Measurements from ENCODE around the gene IQCC.

Gene IQCC

GRCh38 chr1:32195972-32196823 is 9.3 kb upstream of the IQCC start:
- FAIRE-seq: no peak

- no peak for FAIRE-seq
Observed at GRCh38 chr1:32197074-32197473, 8.4 kb upstream of the IQCC start.

- no peak for FAIRE-seq
Observed at GRCh38 chr1:32197837-32198236, 7.6 kb upstream of the IQCC start.

- no peak for FAIRE-seq
Observed at GRCh38 chr1:32198237-32199042, 7.0 kb upstream of the IQCC start.

- FAIRE-seq: no peak
Observed at GRCh38 chr1:32199043-32199716, 6.3 kb upstream of the IQCC start.

- no peak for FAIRE-seq
Observed at GRCh38 chr1:32199717-32200072, 5.8 kb upstream of the IQCC start.

- no peak for FAIRE-seq
Observed at GRCh38 chr1:32200226-32201010, 5.1 kb upstream of the IQCC start, which contains the start of gene CCDC28B. TSS of gene CCDC28B (plus strand) at chr1:32200595. CDS start at chr1:32201936, 1,341 bp downstream.

- no peak for FAIRE-seq
Observed at GRCh38 chr1:32201011-32201855, 4.2 kb upstream of the IQCC start.

GRCh38 chr1:32204943-32205361 is 519 bp upstream of the IQCC start:
- FAIRE-seq: no peak

- FAIRE-seq: no peak
Observed at GRCh38 chr1:32208469-32208868, 3.0 kb downstream of the IQCC start.

- FAIRE-seq: no peak
Observed at GRCh38 chr1:32208891-32209328, 3.4 kb downstream of the IQCC start, which contains the start of gene DCDC2B. TSS of gene DCDC2B (plus strand) at chr1:32209089. CDS start at chr1:32209094, 5 bp downstream.

GRCh38 chr1:32215629-32216480 is 10.4 kb downstream of the IQCC start:
- no peak for FAIRE-seq

GRCh38 chr1:32216566-32216965 is 11.1 kb downstream of the IQCC start:
- FAIRE-seq: no peak

GRCh38 chr1:32219022-32219421 is 13.6 kb downstream of the IQCC start:
- no peak for FAIRE-seq

GRCh38 chr1:32220746-32221580 is 15.5 kb downstream of the IQCC start:
- FAIRE-seq: no peak

GRCh38 chr1:32221581-32221979 is 16.1 kb downstream of the IQCC start:
- no peak for FAIRE-seq

GRCh38 chr1:32221980-32222755 is 16.7 kb downstream of the IQCC start, which contains the start of the genes EIF3I and TMEM234:
TSS of gene EIF3I (plus strand) at chr1:32222407. CDS start at chr1:32222442, 35 bp downstream.
TSS of gene TMEM234 (minus strand) at chr1:32222353. CDS start at chr1:32222322, 31 bp downstream.
- no peak for FAIRE-seq

- no peak for FAIRE-seq
Observed at GRCh38 chr1:32223683-32224082, 18.2 kb downstream of the IQCC start.

Measured in colon (tissue), 2 donors.